ENCODE results near the gene MPZL2. TPM values are rescaled to one million over a fixed set of nuclear protein-coding genes. Genes with fewer than 3 reads are reported as not detected.

Gene MPZL2
- total and polyA plus RNA-seq, 7 donors: 1.0 to 8.1 (median 3.4) TPM

GRCh38 chr11:118226781-118227180, 37.3 kb downstream of the MPZL2 start:
- DNase-seq (no peak), ATAC-seq (no peak)
- Histone ChIP-seq H3K4me3 (no peak overlapping the region), H3K36me3 (ENCODE audit: insufficient read depth in 1 of 2, low read depth in 1 of 2) (no peaks in the 10 kb centered on the region), H3K27me3 (ENCODE audit: insufficient read depth in 3 of 3, low read length in 2 of 3) (peaks cover 0 to 12% (median 4%) of the 10 kb centered on the region in 3 donors), H3K9me3 (no peaks in the 10 kb centered on the region), H3K27ac (no peak overlapping the region), H3K4me1 (no peaks in the 10 kb centered on the region)
- no peak for TF ChIP-seq CTCF (IDR thresholded peaks at IDR 0.05)
- intact Hi-C loops (cut with DNase I): no loop called here
- 62 to 74% (median 71%) methylated on average over 2 of the region's 2 CpGs for WGBS, 3 donors

- intact Hi-C loops (cut with DNase I): no loop called here
- H3K27me3 ChIP-seq (ENCODE audit: insufficient read depth in 3 of 3, low read length in 2 of 3): peaks cover 3 to 17% (median 4%) of the 10 kb centered on the region in 3 donors
- DNase-seq (no peak), ATAC-seq (peak in 2 of 4 donors; percentile 60 to 76)
- H3K27ac ChIP-seq: no peak overlapping the region
- H3K4me3 ChIP-seq: no peak overlapping the region
- WGBS, 3 donors: 46 to 52% (median 47%) methylated on average over 7 of the region's 7 CpGs
- H3K9me3 ChIP-seq: no peaks in the 10 kb centered on the region
- TF ChIP-seq CTCF (IDR thresholded peaks at IDR 0.05): no peak
- no peaks in the 10 kb centered on the region for H3K36me3 ChIP-seq (ENCODE audit: insufficient read depth in 1 of 2, low read depth in 1 of 2)
- no peaks in the 10 kb centered on the region for H3K4me1 ChIP-seq
Observed at GRCh38 chr11:118226296-118226695, 37.8 kb downstream of the MPZL2 start.

- no peak for TF ChIP-seq CTCF (IDR thresholded peaks at IDR 0.05)
- intact Hi-C loops (cut with DNase I): no loop called here
- Histone ChIP-seq H3K27ac (no peak within 1 kb of the TSS), H3K4me3 (peak within 1 kb of the TSS; percentile 6), H3K36me3 (ENCODE audit: insufficient read depth in 1 of 2, low read depth in 1 of 2) (no peaks in the 10 kb centered on the region), H3K4me1 (no peaks in the 10 kb centered on the region), H3K27me3 (ENCODE audit: insufficient read depth in 3 of 3, low read length in 2 of 3) (peaks cover 2 to 16% (median 4%) of the 10 kb centered on the region in 3 donors), H3K9me3 (no peaks in the 10 kb centered on the region)
- DNase-seq (no peak), ATAC-seq (no peak)
- WGBS, 3 donors: 49 to 63% (median 60%) methylated on average over 6 of the region's 6 CpGs
Observed at GRCh38 chr11:118224511-118225188, 39.4 kb downstream of the MPZL2 start, which contains the start of gene JAML. JAML (minus strand) TSS chr11:118225011; CDS start chr11:118214866, 10,145 bp downstream.

- Histone ChIP-seq H3K9me3 (no peaks in the 10 kb centered on the region), H3K27ac (no peak overlapping the region), H3K4me1 (no peaks in the 10 kb centered on the region), H3K27me3 (ENCODE audit: insufficient read depth in 3 of 3, low read length in 2 of 3) (peaks cover 2 to 16% (median 4%) of the 10 kb centered on the region in 3 donors), H3K36me3 (ENCODE audit: insufficient read depth in 1 of 2, low read depth in 1 of 2) (no peaks in the 10 kb centered on the region), H3K4me3 (peak overlapping the region; percentile 6)
- 78 to 89% (median 83%) methylated on average over 6 of the region's 6 CpGs for WGBS, 3 donors
- no peak for DNase-seq
- TF ChIP-seq CTCF (IDR thresholded peaks at IDR 0.05): no peak
- ATAC-seq: no peak
- intact Hi-C loops (cut with DNase I): no loop called here
Observed at GRCh38 chr11:118223992-118224391, 40.1 kb downstream of the MPZL2 start.
